HG02571 (cell line): Measurements from ENCODE around the gene SUSD2.
"Not testable (repeated sequence)": the region's sequence is repeated elsewhere in the genome, so short reads cannot be mapped to it uniquely, and the experiment has no call there.

ENCODE experiments used
- ATAC-seq: cut with Tn5 transposase; IDR thresholded peaks from one replicate; pipeline ENCODE4 v1.9.1; 2021; ENCODE audit warnings: mild to moderate bottlenecking, moderate library complexity; ENCODE audit not compliant: unreplicated experiment

SUSD2 gene

DNA sequence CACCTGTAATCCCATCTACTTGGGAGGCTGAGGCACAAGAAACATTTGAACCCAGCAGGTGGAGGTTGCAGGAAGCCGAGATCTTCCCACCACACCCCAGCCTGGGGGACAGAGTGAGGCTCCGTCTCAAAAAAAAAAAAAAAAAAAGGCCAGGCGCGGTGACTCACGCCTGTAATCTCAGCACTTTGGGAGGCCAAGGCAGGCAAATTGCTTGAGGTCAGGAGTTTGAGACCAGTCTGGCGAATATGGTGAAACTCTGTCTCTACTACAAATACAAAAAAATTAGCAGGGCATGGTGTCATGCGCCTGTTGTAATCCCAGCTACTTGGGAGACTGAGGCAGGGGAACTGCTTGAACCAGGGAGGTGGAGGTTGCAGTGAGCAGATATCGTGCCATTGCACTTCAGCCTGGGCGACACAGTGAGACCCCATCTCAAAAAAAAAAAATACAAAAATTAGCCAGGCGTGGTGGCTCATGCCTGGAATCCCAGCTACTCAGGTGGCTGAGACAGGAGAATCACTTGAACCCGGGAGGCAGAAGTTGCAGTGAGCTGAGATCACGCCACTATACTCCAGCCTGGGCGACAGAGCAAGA, 56.9 kb downstream of the SUSD2 start:
- ATAC-seq = not testable (repeated sequence)
